Measurements from ENCODE around the gene ACSM5.
"Not testable (repeated sequence)": the region's sequence is repeated elsewhere in the genome, so short reads cannot be mapped to it uniquely, and the experiment has no call there.

Gene ACSM5

GRCh38 chr16:20451364-20451763 lies 42.0 kb downstream of the ACSM5 start, which contains the start of gene ACSM2A:
ACSM2A (plus strand) TSS chr16:20451521; CDS start chr16:20460115, 8,594 bp downstream.
- DNase-seq (ENCODE audit: low spot score): not testable (repeated sequence)

GRCh38 chr16:20453633-20454032 lies 44.3 kb downstream of the ACSM5 start:
- not testable (repeated sequence) for DNase-seq (ENCODE audit: low spot score)

GRCh38 chr16:20459227-20459626 lies 49.9 kb downstream of the ACSM5 start:
- not testable (repeated sequence) for DNase-seq (ENCODE audit: low spot score)

- DNase-seq (ENCODE audit: low spot score): not testable (repeated sequence)
Measured at GRCh38 chr16:20460313-20460712, 51.0 kb downstream of the ACSM5 start.

- not testable (repeated sequence) for DNase-seq (ENCODE audit: low spot score)
Measured at GRCh38 chr16:20468954-20469353, 59.6 kb downstream of the ACSM5 start.

- DNase-seq (ENCODE audit: low spot score): not testable (repeated sequence)
Measured at GRCh38 chr16:20469930-20470329, 60.6 kb downstream of the ACSM5 start.

GRCh38 chr16:20470732-20471131 lies 61.4 kb downstream of the ACSM5 start:
- not testable (repeated sequence) for DNase-seq (ENCODE audit: low spot score)

- not testable (repeated sequence) for DNase-seq (ENCODE audit: low spot score)
Measured at GRCh38 chr16:20477188-20477744, 67.9 kb downstream of the ACSM5 start.

- not testable (repeated sequence) for DNase-seq (ENCODE audit: low spot score)
Measured at GRCh38 chr16:20483989-20484388, 74.7 kb downstream of the ACSM5 start.

GRCh38 chr16:20484726-20485125 lies 75.4 kb downstream of the ACSM5 start:
- DNase-seq (ENCODE audit: low spot score): no peak

- no peak for DNase-seq (ENCODE audit: low spot score)
Measured at GRCh38 chr16:20485408-20485807, 76.1 kb downstream of the ACSM5 start.
